SU-DHL-6 (cell line): ENCODE data around the gene SPRR1B.

Experiments
- H2AFZ ChIP-seq: fragments of 200-600 bp; sonication (generic); 2 replicates; pipeline ENCODE4 v1.6.1; 2014; ENCODE audit warnings: low read depth, mild to moderate bottlenecking, moderate library complexity, mixed read lengths, antibody characterized with exemption, low read length; ENCODE audit not compliant: severe bottlenecking
- H3F3A ChIP-seq: fragments of 200-600 bp; shearing (Covaris generic); 2 replicates; pipeline ENCODE4 v1.6.0; 2016; ENCODE audit warnings: antibody characterized with exemption, mild to moderate bottlenecking; ENCODE audit not compliant: insufficient read depth
- H3K27ac ChIP-seq: fragments of 200-600 bp; sonication (generic); 2 replicates; pipeline ENCODE4 v1.5.1; 2016; ENCODE audit warnings: low read depth, mild to moderate bottlenecking, low read length, moderate library complexity, mixed read lengths
- H3K27me3 ChIP-seq: fragments of 200-600 bp; sonication (generic), shearing (Covaris generic); 2 replicates; pipeline ENCODE4 v1.6.0; 2014; ENCODE audit warnings: mild to moderate bottlenecking, low read length
- H3K36me3 ChIP-seq: fragments of 200-600 bp; sonication (generic); 2 replicates; pipeline ENCODE4 v1.6.1; 2014; ENCODE audit warnings: mild to moderate bottlenecking, low read length, mixed read lengths
- H3K4me2 ChIP-seq: fragments of 300-600, 200-600 bp; shearing (Covaris generic), sonication (generic); 2 replicates; pipeline ENCODE4 v1.6.0; 2014; ENCODE audit warnings: low read length, low read depth, mild to moderate bottlenecking; ENCODE audit not compliant: poor library complexity, severe bottlenecking
- H3K4me3 ChIP-seq: fragments of 200-600 bp; sonication (generic); 2 replicates; pipeline ENCODE4 v1.5.1; 2014; ENCODE audit warnings: antibody characterized with exemption, low read length, mild to moderate bottlenecking, mixed read lengths; ENCODE audit not compliant: insufficient read depth, poor library complexity, severe bottlenecking
- H3K79me2 ChIP-seq: fragments of 200-600 bp; sonication (generic); 2 replicates; pipeline ENCODE4 v1.6.1; 2014; ENCODE audit warnings: mild to moderate bottlenecking, low read length, moderate library complexity; ENCODE audit not compliant: insufficient read depth
- H3K9ac ChIP-seq: fragments of 200-600 bp; sonication (generic); 2 replicates; pipeline ENCODE4 v1.7.0; 2014; ENCODE audit warnings: mild to moderate bottlenecking, low read length
- H3K9me2 ChIP-seq: fragments of 200-600 bp; sonication (generic); replicated peaks from 2 replicates; pipeline ENCODE4 v1.6.1; 2014; ENCODE audit warnings: low read length; ENCODE audit not compliant: insufficient read depth
- H3K9me3 ChIP-seq: fragments of 200-600 bp; sonication (generic); 2 replicates; pipeline ENCODE4 v1.6.1; 2014; ENCODE audit warnings: low read length, mixed read lengths; ENCODE audit not compliant: insufficient read depth
- H4K20me1 ChIP-seq: fragments of 200-600 bp; sonication (generic); 2 replicates; pipeline ENCODE4 v1.6.1; 2014; ENCODE audit warnings: low read depth, mild to moderate bottlenecking, antibody characterized with exemption, low read length, moderate library complexity, mixed read lengths
- CTCF ChIP-seq: fragments of 200-600 bp; sonication (generic); IDR thresholded peaks from one replicate; pipeline ENCODE4 v1.5.1; 2017; ENCODE audit warnings: antibody characterized with exemption, mild to moderate bottlenecking, low read length, moderate library complexity; ENCODE audit not compliant: insufficient read depth, poor library complexity, severe bottlenecking
- EZH2phosphoT487 ChIP-seq: fragments of 200-600 bp; sonication (generic), shearing (Covaris generic); conservative IDR thresholded peaks from 2 replicates; pipeline ENCODE4 v1.6.1; 2018; ENCODE audit warnings: mild to moderate bottlenecking, antibody characterized with exemption, low read length, moderate library complexity, mixed read lengths

SPRR1B gene

DNA sequence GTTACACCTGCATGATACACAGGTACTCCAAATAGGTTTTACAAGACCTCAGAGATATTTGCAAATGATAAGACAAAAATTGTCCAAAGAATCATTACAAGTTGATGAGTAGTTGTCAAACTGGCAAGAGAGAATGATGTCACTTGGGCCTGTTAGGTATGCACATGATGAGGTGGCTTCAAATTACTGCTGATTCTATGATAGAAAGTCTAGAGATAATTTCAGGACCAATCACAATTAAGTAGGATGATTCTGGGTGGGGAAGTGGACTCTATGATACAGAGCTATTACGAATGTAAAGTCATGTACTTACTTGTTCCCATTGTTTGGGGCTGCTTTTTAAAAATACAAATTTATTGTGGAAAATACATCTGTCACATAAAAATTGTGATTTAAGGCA is 5.2 kb upstream of the SPRR1B start:
- no peaks in the 10 kb centered on the region for H4K20me1 ChIP-seq
- H3K9ac ChIP-seq, result no peak overlapping the region
- no peaks in the 10 kb centered on the region for H3K9me3 ChIP-seq
- H3K4me3 ChIP-seq, result no peak overlapping the region
- no peak overlapping the region for H3K4me2 ChIP-seq
- H2AFZ ChIP-seq, result no peak overlapping the region
- H3F3A ChIP-seq, result no peaks in the 10 kb centered on the region
- H3K27ac ChIP-seq, result no peak overlapping the region
- H3K9me2 ChIP-seq, result no peaks in the 10 kb centered on the region
- H3K79me2 ChIP-seq, result no peaks in the 10 kb centered on the region
- H3K27me3 ChIP-seq, result no peaks in the 10 kb centered on the region
- no peaks in the 10 kb centered on the region for H3K36me3 ChIP-seq
- TF ChIP-seq CTCF (no peak), EZH2phosphoT487 (no peak)

- Histone ChIP-seq H3K79me2 (no peaks in the 10 kb centered on the region), H3K9me2 (no peaks in the 10 kb centered on the region), H3K9ac (no peak overlapping the region), H3K9me3 (no peaks in the 10 kb centered on the region), H3K4me3 (no peak overlapping the region), H3K27ac (no peak overlapping the region), H4K20me1 (no peaks in the 10 kb centered on the region), H3F3A (no peaks in the 10 kb centered on the region), H3K27me3 (no peaks in the 10 kb centered on the region), H2AFZ (no peak overlapping the region), H3K36me3 (no peaks in the 10 kb centered on the region), H3K4me2 (no peak overlapping the region)
- no peak for TF ChIP-seq EZH2phosphoT487
- TF ChIP-seq CTCF, result no peak
Measured at GRCh38 chr1:153028766-153029165, 2.2 kb upstream of the SPRR1B start.

GRCh38 chr1:153032073-153032472 is 1.1 kb downstream of the SPRR1B start:
- Histone ChIP-seq H3K9ac (no peak overlapping the region), H3K36me3 (no peaks in the 10 kb centered on the region), H3K27ac (no peak overlapping the region), H3F3A (no peaks in the 10 kb centered on the region), H3K9me3 (no peaks in the 10 kb centered on the region), H3K27me3 (no peaks in the 10 kb centered on the region), H2AFZ (no peak overlapping the region), H3K4me3 (no peak overlapping the region), H3K4me2 (no peak overlapping the region), H3K79me2 (no peaks in the 10 kb centered on the region), H3K9me2 (no peaks in the 10 kb centered on the region), H4K20me1 (no peaks in the 10 kb centered on the region)
- TF ChIP-seq EZH2phosphoT487 (no peak), CTCF (no peak)
